SK-N-SH treated with all-trans-retinoic acid at 6 μM for 48 hours (cell line): Measurements from ENCODE around the gene DSCAM.

Experiments
- ATAC-seq: fragments of 200-7000 bp; cut with Tn5 transposase; 3 replicates; pipeline ENCODE4 v1.9.1; 2020; ENCODE audit warnings: mild to moderate bottlenecking, moderate library complexity
- ARNTL ChIP-seq: fragments of 450-650 bp; formaldehyde crosslinking; IDR thresholded peaks from 2 replicates; pipeline ENCODE4 v1.5.0; 2020; ENCODE audit warnings: low read depth, mild to moderate bottlenecking, moderate library complexity, borderline replicate concordance
- BACH2 ChIP-seq: fragments of 250-450 bp; sonication (Bioruptor Pico); IDR thresholded peaks from 2 replicates; pipeline ENCODE4 v1.9.0; 2021; ENCODE audit warnings: mild to moderate bottlenecking, borderline replicate concordance
- CREB5 ChIP-seq: fragments of 250-450 bp; sonication (Bioruptor Pico); IDR thresholded peaks from 2 replicates; pipeline ENCODE4 v1.5.1; 2020; ENCODE audit warnings: low read depth, mild to moderate bottlenecking, moderate library complexity
- CSDC2 ChIP-seq: fragments of 250-450 bp; sonication (Bioruptor Pico); IDR thresholded peaks from 2 replicates; pipeline ENCODE4 v1.5.0; 2020; ENCODE audit warnings: mild to moderate bottlenecking, moderate library complexity
- CSRNP3 ChIP-seq: fragments of 250-450 bp; sonication (Bioruptor Pico); IDR thresholded peaks from 2 replicates; pipeline ENCODE4 v1.5.1; 2021; ENCODE audit warnings: mild to moderate bottlenecking, moderate library complexity
- ESRRG ChIP-seq: fragments of 250-450 bp; sonication (Bioruptor Pico); IDR thresholded peaks from 2 replicates; pipeline ENCODE4 v1.6.1; 2021; ENCODE audit warnings: mild to moderate bottlenecking
- ISL1 ChIP-seq: fragments of 250-450 bp; sonication (Bioruptor Pico); IDR thresholded peaks from 2 replicates; pipeline ENCODE4 v2.1.2; 2022; ENCODE audit warnings: mild to moderate bottlenecking, moderate library complexity
- OSR1 ChIP-seq: fragments of 250-450 bp; sonication (Bioruptor Pico); IDR thresholded peaks from 2 replicates; pipeline ENCODE4 v1.8.0; 2022; ENCODE audit warnings: moderate library complexity, mild to moderate bottlenecking, inconsistent platforms
- PATZ1 ChIP-seq: fragments of 250-450 bp; sonication (Bioruptor Pico); IDR thresholded peaks from 2 replicates; pipeline ENCODE4 v1.8.0; 2020; ENCODE audit warnings: mild to moderate bottlenecking, moderate library complexity, borderline replicate concordance
- POU6F1 ChIP-seq: fragments of 250-450 bp; sonication (Bioruptor Pico); IDR thresholded peaks from 2 replicates; pipeline ENCODE4 v1.8.0; 2021; ENCODE audit warnings: low read depth, mild to moderate bottlenecking, moderate library complexity, borderline replicate concordance
- RARB ChIP-seq: fragments of 250-450 bp; sonication (Bioruptor Pico); IDR thresholded peaks from 2 replicates; pipeline ENCODE4 v1.8.0; 2021; ENCODE audit warnings: mild to moderate bottlenecking, moderate library complexity
- SNAI2 ChIP-seq: fragments of 250-450 bp; sonication (Bioruptor Pico); IDR thresholded peaks from 2 replicates; pipeline ENCODE4 v1.5.0; 2020; ENCODE audit warnings: mild to moderate bottlenecking, moderate library complexity
- TOX ChIP-seq: fragments of 250-450 bp; sonication (Bioruptor Pico); IDR thresholded peaks from 2 replicates; pipeline ENCODE4 v1.8.0; 2021; ENCODE audit warnings: mild to moderate bottlenecking, moderate library complexity, borderline replicate concordance
- TSHZ2 ChIP-seq: fragments of 250-450 bp; sonication (Bioruptor Pico); IDR thresholded peaks from 2 replicates; pipeline ENCODE4 v1.5.0; 2020; ENCODE audit warnings: mild to moderate bottlenecking, moderate library complexity
- ZC3H10 ChIP-seq: fragments of 250-450 bp; sonication (Bioruptor Pico); IDR thresholded peaks from 2 replicates; pipeline ENCODE4 v1.5.1; 2021; ENCODE audit warnings: mild to moderate bottlenecking, moderate library complexity
- ZFP3 ChIP-seq: fragments of 250-450 bp; sonication (Bioruptor Pico); IDR thresholded peaks from 2 replicates; pipeline ENCODE4 v1.5.0; 2020; ENCODE audit warnings: mild to moderate bottlenecking, moderate library complexity
- ZFP30 ChIP-seq: fragments of 450-650 bp; formaldehyde crosslinking; IDR thresholded peaks from 2 replicates; pipeline ENCODE4 v1.5.0; 2022; ENCODE audit warnings: mild to moderate bottlenecking, moderate library complexity
- ZNF8 ChIP-seq: fragments of 450-650 bp; formaldehyde crosslinking; IDR thresholded peaks from 2 replicates; pipeline ENCODE4 v1.5.0; 2020; ENCODE audit warnings: mild to moderate bottlenecking, moderate library complexity

Gene DSCAM

GRCh38 chr21:40575976-40576375 is 271.0 kb downstream of the DSCAM start (continued):
- TF ChIP-seq TSHZ2 (CRISPR knock-in tag) = no peak
- TF ChIP-seq OSR1 (CRISPR knock-in tag) = no peak
- no peak for TF ChIP-seq POU6F1 (CRISPR knock-in tag)
- TF ChIP-seq ARNTL = no peak
- TF ChIP-seq BACH2 (CRISPR knock-in tag) = no peak

- TF ChIP-seq CREB5 (CRISPR knock-in tag) (no peak), RARB (CRISPR knock-in tag) (no peak), CSRNP3 (no peak), ZNF8 (CRISPR knock-in tag) (no peak), SNAI2 (no peak), ZFP3 (no peak), ARNTL (no peak)
- no peak for ATAC-seq
Measured at GRCh38 chr21:40569357-40569756, 277.6 kb downstream of the DSCAM start.

GRCh38 chr21:40568807-40569206 is 278.2 kb downstream of the DSCAM start:
- no peak for TF ChIP-seq ZNF8 (CRISPR knock-in tag)
- TF ChIP-seq ZFP30 (CRISPR knock-in tag) = no peak
- TF ChIP-seq CSRNP3 = no peak
- no peak for TF ChIP-seq ESRRG (CRISPR knock-in tag)
- ATAC-seq = no peak

- no peak for TF ChIP-seq ZC3H10
- no peak for TF ChIP-seq CSDC2 (CRISPR knock-in tag)
- TF ChIP-seq ZNF8 (CRISPR knock-in tag) = no peak
- TF ChIP-seq PATZ1 (CRISPR knock-in tag) = no peak
- TF ChIP-seq CSRNP3 = no peak
- no peak for TF ChIP-seq ZFP3
- TF ChIP-seq ISL1 (CRISPR knock-in tag) = no peak
- no peak for TF ChIP-seq OSR1 (CRISPR knock-in tag)
- TF ChIP-seq BACH2 (CRISPR knock-in tag) = no peak
- no peak for TF ChIP-seq TOX
- TF ChIP-seq ESRRG (CRISPR knock-in tag) = no peak
- ATAC-seq = no peak
Measured at GRCh38 chr21:40567501-40567900, 279.5 kb downstream of the DSCAM start.
